Right ventricle myocardium superior (tissue), 1 donor: Measurements from ENCODE around the gene MERTK. TPM values are rescaled to one million over a fixed set of nuclear protein-coding genes. Genes with fewer than 3 reads are reported as not detected.
"Not testable (repeated sequence)": the region's sequence is repeated elsewhere in the genome, so short reads cannot be mapped to it uniquely, and the experiment has no call there.

Experiments used
- ATAC-seq: fragments of 200-7000 bp; cut with Tn5 transposase; one replicate; pipeline ENCODE4 v1.9.1; 2020; ENCODE audit warnings: mild to moderate bottlenecking; ENCODE audit not compliant: poor library complexity
- DNase-seq: peaks from one replicate; pipeline ENCODE4 v3.0.0-alpha.2; 2020
- intact Hi-C: fragments of 100-400 bp; cut with DNase I; formaldehyde crosslinking; loops from one replicate; pipeline ENCODE4 v1.11.2; 2022
- long read RNA-seq: library from polyadenylated mRNA; unstranded; transcript quantifications from one replicate; pipeline ENCODE4 v2.0.0, GENCODE V29; 2021
- total RNA-seq: library from RNA; stranded (reverse); fragmentation: NEBNext Ultra II Directional; extraction: Animal tissue kit (Norgen Biotek cat#: 25700); gene quantifications from one replicate; pipeline ENCODE4 v1.2.1, GENCODE V29; 2021
- donor health status: DM: no; HTN: yes; CAD: no; lungs with severe emphysema.

MERTK gene
- total RNA-seq, result 5.0 TPM
- long read RNA-seq, partial matches to known transcripts, result 3 of 6 reads
- long read RNA-seq, other reads (novel, unspliced or antisense), result 3 of 6 reads

- intact Hi-C loops, result loop anchor here (5.0 kb wide), 1 partner anchor 154 kb away; no protein-coding TSS in a partner anchor
- ATAC-seq, result peak; percentile 93
- peak; percentile 90 for DNase-seq
Observed at GRCh38 chr2:111897924-111898702, at the start of gene MERTK. TSS of gene MERTK (plus strand) at chr2:111898607. CDS start at chr2:111898736, 129 bp downstream.

DNA sequence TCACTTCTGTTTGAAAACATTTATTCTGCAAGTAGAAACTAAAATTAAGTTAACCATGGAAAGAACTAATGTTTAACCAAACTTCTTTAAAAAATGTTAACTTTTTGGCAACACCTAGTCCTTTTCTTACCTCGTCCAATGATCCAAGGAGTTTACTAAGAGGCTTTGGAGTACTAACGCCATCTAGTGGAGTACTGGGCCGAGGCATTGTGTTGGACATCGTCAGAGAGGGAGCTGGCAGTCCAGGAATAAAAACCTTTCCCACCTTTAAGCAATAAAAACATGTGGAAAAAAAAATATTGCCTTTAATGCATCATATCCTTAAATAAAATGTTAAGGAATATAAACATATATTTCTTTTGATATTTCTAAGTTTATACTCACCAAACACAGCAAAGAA, 47.8 kb upstream of the MERTK start:
- DNase-seq, intact Hi-C loops: not testable (repeated sequence)
- peak; percentile 72 for ATAC-seq

- ATAC-seq, intact Hi-C loops, DNase-seq: not testable (repeated sequence)
Observed at GRCh38 chr2:111852544-111852943, 45.9 kb upstream of the MERTK start.

DNA sequence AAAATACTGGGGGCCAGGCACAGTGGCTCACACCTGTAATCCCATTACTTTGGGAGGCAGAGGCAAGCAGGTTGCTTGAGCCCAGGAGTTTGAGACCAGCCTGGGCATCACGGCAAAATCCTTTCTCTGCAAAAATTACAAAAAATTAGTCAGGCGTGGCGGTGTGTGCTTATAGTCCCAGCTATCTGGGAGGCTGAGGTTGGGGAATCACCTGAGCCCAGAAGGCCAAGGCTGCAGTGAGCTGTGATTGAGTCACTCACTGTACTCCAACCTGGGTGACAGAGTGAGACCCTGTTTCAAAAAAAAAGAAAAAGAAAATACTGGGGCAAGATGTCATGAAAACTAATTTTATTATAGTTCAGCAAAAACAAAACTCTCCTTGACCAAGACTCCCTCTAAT, 38.4 kb upstream of the MERTK start:
- ATAC-seq, DNase-seq, intact Hi-C loops: not testable (repeated sequence)

DNA sequence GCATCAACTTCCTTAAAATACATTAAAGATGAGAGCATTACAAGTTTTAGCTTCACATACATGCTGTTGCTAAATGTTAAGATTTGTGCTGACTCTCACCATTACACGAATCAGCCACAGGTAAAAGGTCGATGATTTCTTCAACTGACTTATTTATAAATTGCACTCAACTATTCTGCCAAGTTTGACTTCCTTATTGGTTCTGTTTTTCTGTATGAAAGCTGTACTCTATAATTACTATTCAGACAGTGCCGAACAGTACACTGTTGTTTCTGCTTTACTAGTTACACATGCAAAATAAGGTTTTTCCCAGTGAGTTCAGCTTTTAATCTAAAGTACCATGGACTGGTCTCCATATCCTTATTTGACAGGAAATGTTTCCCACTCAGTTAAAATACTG, 33.3 kb upstream of the MERTK start:
- intact Hi-C loops, ATAC-seq, DNase-seq: not testable (repeated sequence)

GRCh38 chr2:111872806-111873205, 25.6 kb upstream of the MERTK start:
- DNase-seq, ATAC-seq, intact Hi-C loops: not testable (repeated sequence)

- DNase-seq, result peak; percentile 92
- intact Hi-C loops, result no loop called here
- peak; percentile 98 for ATAC-seq
Observed at GRCh38 chr2:111883661-111884591, 14.5 kb upstream of the MERTK start, which contains the start of gene ANAPC1. TSS of gene ANAPC1 (minus strand) at chr2:111884193. CDS start at chr2:111880825, 3,368 bp downstream.

DNA sequence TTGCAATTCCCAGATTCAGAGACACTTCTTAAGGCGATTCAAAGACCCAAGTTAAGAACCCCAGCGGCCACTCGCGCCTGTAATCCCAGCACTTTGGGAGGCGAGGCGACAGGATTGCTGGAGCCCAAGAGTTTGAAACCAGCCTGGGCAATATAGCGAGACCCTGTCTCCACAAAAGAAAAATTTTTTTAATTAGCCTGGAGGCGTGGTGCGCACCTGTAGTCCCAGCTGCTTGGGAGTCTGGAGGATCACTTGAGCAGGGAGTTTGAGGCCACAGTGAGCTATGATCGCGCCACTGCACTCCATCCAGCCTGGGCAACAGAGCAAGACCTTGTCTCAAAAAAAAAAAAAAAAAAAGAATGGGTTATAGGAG, 13.8 kb upstream of the MERTK start:
- intact Hi-C loops, result no loop called here
- no peak for DNase-seq
- peak; percentile 20 for ATAC-seq

GRCh38 chr2:111896024-111896423, 2.4 kb upstream of the MERTK start:
- intact Hi-C loops, result loop anchor here (5.0 kb wide), 1 partner anchor 156 kb away; no protein-coding TSS in a partner anchor
- ATAC-seq (no peak), DNase-seq (no peak)

GRCh38 chr2:111896576-111896975, 1.8 kb upstream of the MERTK start:
- no peak for ATAC-seq
- intact Hi-C loops, result loop anchor here (5.0 kb wide), 1 partner anchor 156 kb away; no protein-coding TSS in a partner anchor
- DNase-seq, result no peak

- ATAC-seq (no peak), DNase-seq (no peak)
- intact Hi-C loops, result loop anchor here (5.0 kb wide), 1 partner anchor 155 kb away; no protein-coding TSS in a partner anchor
Observed at GRCh38 chr2:111897630-111897923, 830 bp upstream of the MERTK start.

GRCh38 chr2:111898703-111899514, 502 bp downstream of the MERTK start:
- DNase-seq, result peak; percentile 72
- peak; percentile 19 for ATAC-seq
- intact Hi-C loops, result loop anchor here (5.0 kb wide), 1 partner anchor 153 kb away; no protein-coding TSS in a partner anchor

- intact Hi-C loops, result no loop called here
- no peak for ATAC-seq
- no peak for DNase-seq
Observed at GRCh38 chr2:111900859-111901258, 2.5 kb downstream of the MERTK start.

GRCh38 chr2:111903516-111903915, 5.1 kb downstream of the MERTK start:
- intact Hi-C loops, result no loop called here
- DNase-seq, result no peak
- no peak for ATAC-seq

GRCh38 chr2:111903930-111904439, 5.6 kb downstream of the MERTK start:
- DNase-seq (no peak), ATAC-seq (no peak)
- intact Hi-C loops, result no loop called here

DNA sequence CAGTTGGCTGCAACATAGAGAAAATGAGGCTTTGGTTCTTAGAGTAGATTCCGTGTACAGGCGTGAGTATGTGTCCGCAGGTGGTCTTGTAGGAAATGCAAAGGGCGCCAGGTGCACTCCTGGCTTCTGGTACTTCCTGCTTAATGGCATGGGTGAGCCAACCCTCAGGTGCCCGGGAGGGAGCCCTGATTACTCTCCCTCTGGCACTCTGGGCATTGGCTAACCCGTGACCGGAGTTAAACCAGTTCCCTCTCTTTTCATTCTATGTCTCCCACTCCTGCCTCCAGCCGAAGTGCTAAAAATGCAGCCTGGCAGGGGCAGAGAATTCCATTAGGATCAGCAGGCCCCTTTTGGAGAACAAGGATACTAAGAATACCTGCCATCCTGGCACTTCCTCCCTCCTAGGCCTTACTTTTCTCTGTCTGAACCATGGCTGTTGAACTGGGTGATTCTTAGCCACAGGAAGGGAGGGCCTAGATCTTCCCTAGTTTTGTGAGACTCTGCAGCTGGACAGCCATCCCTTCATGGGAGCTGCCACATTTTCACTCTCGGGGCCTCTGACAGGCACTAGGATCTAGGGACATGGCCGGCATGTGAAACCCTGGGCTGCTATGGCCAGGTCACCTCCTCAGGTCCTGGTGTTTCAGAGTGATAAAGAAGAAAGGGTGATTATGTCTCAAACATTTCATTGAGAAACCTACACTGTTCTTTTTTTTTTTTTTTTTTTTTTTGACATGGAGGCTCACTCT, 6.5 kb downstream of the MERTK start:
- ATAC-seq (peak; percentile 51), DNase-seq (peak; percentile 45)
- intact Hi-C loops, result no loop called here

DNA sequence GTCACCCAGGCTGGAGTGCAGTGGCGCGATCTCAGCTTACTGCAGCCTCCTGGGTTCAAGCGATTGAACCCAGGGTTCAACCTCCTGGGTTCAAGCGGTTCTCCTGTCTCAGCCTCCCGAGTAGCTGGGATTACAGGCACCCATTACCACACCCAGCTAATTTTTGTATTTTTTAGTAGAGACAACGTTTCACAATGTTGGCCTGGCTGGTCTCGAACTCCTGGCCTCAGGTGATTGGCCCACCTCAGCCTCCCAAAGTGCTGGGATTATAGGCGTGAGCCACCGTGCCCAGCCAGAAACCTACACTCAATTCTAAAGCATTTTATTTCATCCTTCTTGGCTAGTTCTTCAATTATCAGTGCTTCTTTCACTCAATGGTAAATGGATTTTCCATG, 7.1 kb downstream of the MERTK start:
- ATAC-seq, intact Hi-C loops, DNase-seq: not testable (repeated sequence)
